Superior temporal gyrus (tissue), 1 donor: ENCODE measurements around the gene SLC25A4.
"Not testable (repeated sequence)": the region's sequence is repeated elsewhere in the genome, so short reads cannot be mapped to it uniquely, and the experiment has no call there.

Experiments used
- DNase-seq: peaks from one replicate; pipeline ENCODE4 v3.0.0-alpha.2; 2016; ENCODE audit errors: extremely low spot score

SLC25A4 gene

GRCh38 chr4:185142912-185143600 is at the start of gene SLC25A4:
Gene SLC25A4 (plus strand): TSS chr4:185143266. CDS start chr4:185143373, 107 bp downstream.
- DNase-seq: peak; percentile 89

- no peak for DNase-seq
Measured at GRCh38 chr4:185093603-185094002, 49.5 kb upstream of the SLC25A4 start.

- peak; percentile 86 for DNase-seq
Measured at GRCh38 chr4:185096032-185096653, 46.9 kb upstream of the SLC25A4 start.

- DNase-seq: no peak
Measured at GRCh38 chr4:185098474-185098873, 44.6 kb upstream of the SLC25A4 start.

GRCh38 chr4:185099024-185099682 is 43.9 kb upstream of the SLC25A4 start:
- DNase-seq: no peak

GRCh38 chr4:185099940-185100339 is 43.1 kb upstream of the SLC25A4 start:
- no peak for DNase-seq

GRCh38 chr4:185100423-185100822 is 42.6 kb upstream of the SLC25A4 start:
- DNase-seq: no peak

GRCh38 chr4:185101354-185101890 is 41.6 kb upstream of the SLC25A4 start:
- no peak for DNase-seq

- DNase-seq: no peak
Measured at GRCh38 chr4:185104733-185105132, 38.3 kb upstream of the SLC25A4 start.

GRCh38 chr4:185106353-185106752 is 36.7 kb upstream of the SLC25A4 start:
- DNase-seq: no peak

GRCh38 chr4:185107574-185107973 is 35.5 kb upstream of the SLC25A4 start:
- DNase-seq: not testable (repeated sequence)

GRCh38 chr4:185108185-185108584 is 34.9 kb upstream of the SLC25A4 start:
- no peak for DNase-seq

GRCh38 chr4:185108669-185109068 is 34.4 kb upstream of the SLC25A4 start:
- no peak for DNase-seq

- DNase-seq: no peak
Measured at GRCh38 chr4:185109736-185110135, 33.3 kb upstream of the SLC25A4 start.

GRCh38 chr4:185110375-185110823 is 32.7 kb upstream of the SLC25A4 start:
- DNase-seq: no peak

- no peak for DNase-seq
Measured at GRCh38 chr4:185112104-185112503, 31.0 kb upstream of the SLC25A4 start.

GRCh38 chr4:185113340-185113739 is 29.7 kb upstream of the SLC25A4 start:
- no peak for DNase-seq

- no peak for DNase-seq
Measured at GRCh38 chr4:185115827-185116232, 27.2 kb upstream of the SLC25A4 start.

- no peak for DNase-seq
Measured at GRCh38 chr4:185117300-185117934, 25.6 kb upstream of the SLC25A4 start.

- DNase-seq: no peak
Measured at GRCh38 chr4:185118876-185119275, 24.2 kb upstream of the SLC25A4 start.

- not testable (repeated sequence) for DNase-seq
Measured at GRCh38 chr4:185119467-185119866, 23.6 kb upstream of the SLC25A4 start.
